Vagina (tissue), 2 donors: ENCODE data around the gene MDFI. TPM values are rescaled to one million over a fixed set of nuclear protein-coding genes. Genes with fewer than 3 reads are reported as not detected.

Experiments
- DNase-seq, 2 donors: peaks; one replicate each; pipeline ENCODE4 v3.0.0-alpha.2; 2017; ENCODE audit errors: extremely low spot score in 2 of 2
- H3K27ac ChIP-seq: fragments of 200-600 bp; sonication (generic); one replicate; pipeline ENCODE4 v1.5.1; 2019
- H3K27me3 ChIP-seq: fragments of 200-600 bp; sonication (generic); one replicate; pipeline ENCODE4 v1.5.1; 2019
- H3K36me3 ChIP-seq, 2 donors: fragments of 200-600 bp; sonication (generic); one replicate each; pipeline ENCODE4 v1.5.1; 2017 to 2019
- H3K4me1 ChIP-seq: fragments of 200-600 bp; sonication (generic); one replicate; pipeline ENCODE4 v1.5.1; 2019
- H3K4me3 ChIP-seq, 2 donors: fragments of 200-600 bp; sonication (generic); 1 replicate in 1 of 2; 2 replicates in 1 of 2; pipeline ENCODE4 v1.5.1; 2016 to 2019
- H3K9me3 ChIP-seq: fragments of 200-600 bp; sonication (generic); one replicate; pipeline ENCODE4 v1.5.1; 2019
- POLR2A ChIP-seq, 2 donors: fragments of 450-650 bp; IDR thresholded peaks; one replicate each; pipeline ENCODE4 v1.6.1; 2017; ENCODE audit warnings: antibody characterized with exemption in 2 of 2, mild to moderate bottlenecking in 2 of 2, moderate library complexity in 2 of 2
- POLR2AphosphoS5 ChIP-seq, 2 donors: sonication (generic); formaldehyde crosslinking; IDR thresholded peaks; one replicate each; pipeline ENCODE4 v1.9.0; 2017; ENCODE audit warnings: antibody characterized with exemption in 2 of 2, mild to moderate bottlenecking in 2 of 2, low read depth in 1 of 2; ENCODE audit not compliant: insufficient read depth in 1 of 2
- intact Hi-C: fragments of 100-400 bp; cut with DNase I; formaldehyde crosslinking; loops from one replicate; pipeline ENCODE4 v1.15.1; 2023
- total RNA-seq: library from RNA; depleted of rRNA; stranded (reverse); fragments of >200 nt; gene quantifications from one replicate; pipeline ENCODE4 v1.2.3, GENCODE V29; 2016
- TF ChIP-seq, protein P1 (sequence below), 3 experiments: fragments of 450-650 bp in 2 of 3; fragments of 200-600 bp in 1 of 3; sonication (generic) in 1 of 3; IDR thresholded peaks; one replicate each; pipeline ENCODE4 v1.5.1; 2017 to 2019; ENCODE audit warnings: antibody characterized with exemption in 3 of 3, mild to moderate bottlenecking in 2 of 3, moderate library complexity in 2 of 3

MDFI gene
- total RNA-seq, 1 donor from 2014 or later: 37.3 TPM

DNA sequence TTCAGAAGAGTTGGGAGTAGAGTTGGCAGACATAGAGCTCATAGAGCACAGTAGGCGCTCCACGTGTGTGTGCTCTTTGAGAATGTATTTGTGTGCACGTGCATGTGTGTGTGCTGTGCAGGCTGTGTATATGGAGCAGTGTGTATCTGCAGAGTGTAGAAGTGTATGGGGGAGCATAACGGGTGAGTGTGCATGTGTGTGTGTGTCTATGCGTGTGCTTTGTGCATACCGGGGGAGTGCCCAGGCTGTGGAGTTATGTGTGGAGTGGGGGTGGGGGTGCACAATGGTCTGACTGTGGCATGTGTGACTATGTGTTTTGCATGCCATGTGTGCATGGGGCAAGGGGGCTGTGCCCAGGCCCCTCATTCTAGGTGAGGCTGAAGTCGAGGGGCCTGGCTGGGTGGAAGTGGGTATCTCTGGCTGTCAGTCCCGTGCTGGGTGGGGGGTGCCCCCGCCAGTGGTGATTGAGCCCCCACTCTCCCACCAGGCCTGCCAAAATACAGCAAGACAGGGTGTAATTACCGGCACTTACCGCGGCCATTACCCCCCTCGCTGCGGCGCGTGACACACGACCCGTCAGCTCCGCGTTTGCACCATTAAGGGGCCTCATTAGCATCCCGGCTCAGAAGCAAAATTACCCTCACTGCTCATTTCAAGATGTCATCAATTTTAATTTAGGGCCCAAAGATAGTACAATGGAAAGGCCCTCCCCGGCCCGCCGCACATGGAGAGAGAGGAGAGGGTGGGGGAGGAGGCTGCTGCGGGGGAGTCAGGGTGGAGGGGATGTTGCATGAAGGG is 39.1 kb downstream of the MDFI start:
- DNase-seq: no peak
- H3K4me1 ChIP-seq: peaks cover 5% of the 10 kb centered on the region
- intact Hi-C loops: no loop called here

DNA sequence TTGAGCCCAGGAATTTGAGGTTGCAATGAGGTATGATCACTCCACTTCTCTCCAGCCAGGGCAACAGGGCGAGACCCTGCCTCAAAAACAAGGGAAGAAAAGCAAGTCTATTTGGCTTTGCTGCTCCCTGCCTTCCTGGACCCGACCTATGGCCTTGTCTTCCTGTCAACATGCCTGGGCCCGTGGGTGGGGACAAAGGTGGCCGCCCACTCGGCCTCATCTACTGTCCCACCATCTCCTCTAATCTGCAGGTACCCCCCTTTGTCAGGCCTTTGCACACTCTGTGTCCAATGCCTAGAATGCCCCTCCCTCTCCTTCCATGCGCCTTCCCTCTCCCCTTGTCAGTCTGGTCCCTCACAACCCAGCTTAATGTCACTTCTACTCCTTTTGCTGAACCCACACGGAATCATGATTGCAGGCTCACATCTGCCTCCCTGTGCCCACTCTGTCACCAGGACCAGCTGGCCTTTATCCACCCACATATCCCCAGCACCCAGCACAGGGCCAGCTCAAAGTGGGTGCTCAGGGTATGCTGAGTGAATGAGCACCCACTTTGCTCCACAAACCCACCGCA is 40.3 kb downstream of the MDFI start:
- H3K4me3 ChIP-seq: no peak overlapping the region
- TF ChIP-seq POLR2AphosphoS5 (IDR thresholded peaks at IDR 0.05; ENCODE audit: insufficient read depth in 1 of 2, low read depth in 1 of 2): no peak
- TF ChIP-seq POLR2A (IDR thresholded peaks at IDR 0.05): no peak
- TF ChIP-seq, protein P1, sequence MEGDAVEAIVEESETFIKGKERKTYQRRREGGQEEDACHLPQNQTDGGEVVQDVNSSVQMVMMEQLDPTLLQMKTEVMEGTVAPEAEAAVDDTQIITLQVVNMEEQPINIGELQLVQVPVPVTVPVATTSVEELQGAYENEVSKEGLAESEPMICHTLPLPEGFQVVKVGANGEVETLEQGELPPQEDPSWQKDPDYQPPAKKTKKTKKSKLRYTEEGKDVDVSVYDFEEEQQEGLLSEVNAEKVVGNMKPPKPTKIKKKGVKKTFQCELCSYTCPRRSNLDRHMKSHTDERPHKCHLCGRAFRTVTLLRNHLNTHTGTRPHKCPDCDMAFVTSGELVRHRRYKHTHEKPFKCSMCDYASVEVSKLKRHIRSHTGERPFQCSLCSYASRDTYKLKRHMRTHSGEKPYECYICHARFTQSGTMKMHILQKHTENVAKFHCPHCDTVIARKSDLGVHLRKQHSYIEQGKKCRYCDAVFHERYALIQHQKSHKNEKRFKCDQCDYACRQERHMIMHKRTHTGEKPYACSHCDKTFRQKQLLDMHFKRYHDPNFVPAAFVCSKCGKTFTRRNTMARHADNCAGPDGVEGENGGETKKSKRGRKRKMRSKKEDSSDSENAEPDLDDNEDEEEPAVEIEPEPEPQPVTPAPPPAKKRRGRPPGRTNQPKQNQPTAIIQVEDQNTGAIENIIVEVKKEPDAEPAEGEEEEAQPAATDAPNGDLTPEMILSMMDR (IDR thresholded peaks at IDR 0.05): no peak
- no peak for DNase-seq
- no peak overlapping the region for H3K27ac ChIP-seq
- intact Hi-C loops: no loop called here
- peaks cover 17% of the 10 kb centered on the region for H3K4me1 ChIP-seq
- H3K27me3 ChIP-seq: no peaks in the 10 kb centered on the region
- no peaks in the 10 kb centered on the region for H3K9me3 ChIP-seq
- no peaks in the 10 kb centered on the region for H3K36me3 ChIP-seq

More for the DNA sequence above, 39.1 kb downstream of the MDFI start:
- H3K36me3 ChIP-seq: no peaks in the 10 kb centered on the region
- no peaks in the 10 kb centered on the region for H3K9me3 ChIP-seq
- H3K4me3 ChIP-seq: no peak overlapping the region
- H3K27me3 ChIP-seq: no peaks in the 10 kb centered on the region
- TF ChIP-seq, protein P1 (IDR thresholded peaks at IDR 0.05): no peak
- TF ChIP-seq POLR2A (IDR thresholded peaks at IDR 0.05): no peak
- TF ChIP-seq POLR2AphosphoS5 (IDR thresholded peaks at IDR 0.05; ENCODE audit: insufficient read depth in 1 of 2, low read depth in 1 of 2): no peak
- no peak overlapping the region for H3K27ac ChIP-seq

DNA sequence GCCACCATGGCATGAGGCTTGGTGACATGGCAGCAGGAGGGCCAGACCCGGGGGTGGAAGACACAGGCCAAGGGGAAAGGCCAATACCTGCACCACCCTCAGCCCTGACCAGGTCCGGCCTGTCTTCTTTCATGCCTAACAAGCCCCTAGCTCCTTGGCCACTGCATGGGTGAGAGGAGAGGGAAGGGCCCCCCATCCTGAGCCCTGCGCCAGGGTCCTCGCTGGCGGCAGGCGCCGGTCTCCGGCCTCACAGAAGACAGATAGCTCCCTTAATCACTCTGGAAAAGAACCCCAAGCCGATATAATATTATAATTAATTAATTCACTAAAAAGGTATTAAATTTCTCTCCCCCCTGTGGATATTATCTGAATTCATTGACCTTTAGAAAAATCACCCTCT is 41.4 kb downstream of the MDFI start:
- Histone ChIP-seq H3K9me3 (no peaks in the 10 kb centered on the region), H3K4me3 (no peak overlapping the region), H3K36me3 (no peaks in the 10 kb centered on the region), H3K4me1 (peaks cover 20% of the 10 kb centered on the region), H3K27me3 (no peaks in the 10 kb centered on the region), H3K27ac (no peak overlapping the region)
- intact Hi-C loops: no loop called here
- TF ChIP-seq POLR2AphosphoS5 (IDR thresholded peaks at IDR 0.05; ENCODE audit: insufficient read depth in 1 of 2, low read depth in 1 of 2) (no peak), POLR2A (IDR thresholded peaks at IDR 0.05) (no peak)
- TF ChIP-seq, protein P1 (IDR thresholded peaks at IDR 0.05): no peak
- no peak for DNase-seq

DNA sequence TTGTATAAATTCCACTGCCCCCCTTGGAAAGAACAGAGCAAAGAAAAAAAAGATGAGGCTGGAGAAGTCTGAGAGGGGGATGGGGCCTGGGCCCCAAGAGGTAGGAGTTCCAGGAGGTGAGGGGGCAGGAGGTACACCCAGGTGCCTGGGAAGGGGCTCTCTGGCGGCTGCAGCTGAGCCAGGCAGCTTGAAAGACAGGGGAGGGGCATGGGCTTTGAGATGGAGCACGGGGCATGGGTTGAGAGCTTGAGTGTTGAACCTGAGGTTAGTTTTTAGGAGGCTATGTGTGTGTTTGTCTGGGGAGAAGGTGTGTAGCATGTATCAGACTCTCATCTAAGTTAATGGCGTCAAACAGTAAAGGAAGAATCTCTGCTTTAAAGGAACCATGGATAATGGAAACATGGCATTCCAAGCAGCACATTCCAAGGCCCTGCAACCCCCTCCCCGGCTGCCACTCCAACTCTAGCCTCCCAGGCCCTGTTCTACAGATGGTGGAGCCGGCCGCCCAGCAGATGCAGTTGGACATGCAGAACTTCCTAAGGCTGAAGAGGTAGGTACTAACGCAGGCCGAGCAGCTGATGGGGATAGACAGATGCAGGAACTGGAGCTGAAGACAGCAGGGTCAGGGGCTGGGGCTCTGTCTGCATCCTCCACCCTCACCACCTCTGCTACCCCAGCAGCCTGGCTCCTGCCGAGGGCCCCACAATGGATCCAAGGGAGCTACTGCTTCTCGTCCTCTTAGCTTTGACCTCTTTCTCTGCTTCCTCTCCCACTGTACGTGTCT is 42.1 kb downstream of the MDFI start:
- Histone ChIP-seq H3K4me1 (peaks cover 20% of the 10 kb centered on the region), H3K9me3 (no peaks in the 10 kb centered on the region), H3K36me3 (no peaks in the 10 kb centered on the region), H3K27me3 (no peaks in the 10 kb centered on the region), H3K27ac (no peak overlapping the region), H3K4me3 (no peak overlapping the region)
- TF ChIP-seq POLR2A (IDR thresholded peaks at IDR 0.05): no peak
- no peak for TF ChIP-seq POLR2AphosphoS5 (IDR thresholded peaks at IDR 0.05; ENCODE audit: insufficient read depth in 1 of 2, low read depth in 1 of 2)
- TF ChIP-seq, protein P1 (IDR thresholded peaks at IDR 0.05): no peak
- DNase-seq: no peak
- intact Hi-C loops: no loop called here
